Activated CD8-positive, alpha-beta T cell treated with anti-CD3 and anti-CD28 coated beads, Interleukin-2, amount 10 ng/mL, durations not matched to agents 7 days and 5 days (primary cell): ENCODE data around the gene SERINC4. TPM values are rescaled to one million over a fixed set of nuclear protein-coding genes. Genes with fewer than 3 reads are reported as not detected.
"Not testable (repeated sequence)": the region's sequence is repeated elsewhere in the genome, so short reads cannot be mapped to it uniquely, and the experiment has no call there.

Experiments used
- ATAC-seq: fragments of 150-1000 bp; cut with Tn5 transposase; one replicate; pipeline ENCODE4 v1.10.0; 2021; ENCODE audit warnings: moderate library complexity
- CTCF ChIA-PET: fragments of 350-600 bp; sonication (Branson Sonifier 250); formaldehyde crosslinking; loops from one replicate; lab custom pipeline; 2021; ENCODE audit warnings: antibody characterized with exemption; lab: Charles Lee
- POLR2A ChIA-PET: fragments of 350-600 bp; sonication (Branson Sonifier 250); formaldehyde crosslinking; loops from one replicate; lab custom pipeline; 2021; ENCODE audit warnings: antibody characterized with exemption; lab: Charles Lee
- DNase-seq: peaks from one replicate; pipeline ENCODE4 v3.0.0-alpha.2; 2020
- H3K27ac Mint-ChIP-seq: one replicate; pipeline ENCODE4 v1.8.0; 2021; ENCODE audit warnings: mild to moderate bottlenecking, mixed read lengths
- H3K27me3 Mint-ChIP-seq: one replicate; pipeline ENCODE4 v1.8.0; 2021; ENCODE audit warnings: low read depth, mixed read lengths
- H3K36me3 Mint-ChIP-seq: one replicate; pipeline ENCODE4 v1.8.0; 2021; ENCODE audit warnings: low read depth, mixed read lengths
- H3K4me1 Mint-ChIP-seq: one replicate; pipeline ENCODE4 v1.8.0; 2021; ENCODE audit warnings: low read depth, mixed read lengths
- H3K4me3 Mint-ChIP-seq: one replicate; pipeline ENCODE4 v1.8.0; 2021; ENCODE audit warnings: mild to moderate bottlenecking, mixed read lengths
- H3K9me3 Mint-ChIP-seq: one replicate; pipeline ENCODE4 v1.8.0; 2022; ENCODE audit warnings: mixed read lengths; ENCODE audit not compliant: insufficient read depth
- total RNA-seq, 2 experiments: library from RNA; stranded (reverse); gene quantifications; one replicate each; pipeline ENCODE4 v1.2.3, GENCODE V29; 2021

The SERINC4 gene
- total RNA-seq, 2 experiments from 2014 or later, result 0.21 to 0.39 TPM

GRCh38 chr15:43824302-43825246, 24.6 kb upstream of the SERINC4 start, which contains the start of gene MFAP1:
Gene MFAP1 (minus strand): TSS chr15:43824690. CDS start chr15:43824569, 121 bp downstream.
- peak within 1 kb of the TSS; percentile 96 for H3K27ac Mint-ChIP-seq
- no peaks in the 10 kb centered on the region for H3K9me3 Mint-ChIP-seq
- peaks cover 44% of the 10 kb centered on the region for H3K36me3 Mint-ChIP-seq
- H3K27me3 Mint-ChIP-seq, result no peaks in the 10 kb centered on the region
- ATAC-seq (peak; percentile 82), DNase-seq (peak; percentile 96)
- peaks cover 60% of the 10 kb centered on the region for H3K4me1 Mint-ChIP-seq
- H3K4me3 Mint-ChIP-seq, result peak within 1 kb of the TSS; percentile 89
- CTCF ChIA-PET, result interaction anchor here (0.8 to 2.3 kb wide), 6 partner anchors 8 to 79 kb away, joined by 3 to 11 read pairs (median 4); partner anchors contain the start of genes ELL3, HYPK, PDIA3 and SERINC4
- POLR2A ChIA-PET, result interaction anchor here (0.6 to 3.1 kb wide), 15 partner anchors 14 to 606 kb away, joined by 3 to 23 read pairs (median 4); partner anchors contain the start of genes CTDSPL2, ELL3, HYPK and SERINC4

DNA sequence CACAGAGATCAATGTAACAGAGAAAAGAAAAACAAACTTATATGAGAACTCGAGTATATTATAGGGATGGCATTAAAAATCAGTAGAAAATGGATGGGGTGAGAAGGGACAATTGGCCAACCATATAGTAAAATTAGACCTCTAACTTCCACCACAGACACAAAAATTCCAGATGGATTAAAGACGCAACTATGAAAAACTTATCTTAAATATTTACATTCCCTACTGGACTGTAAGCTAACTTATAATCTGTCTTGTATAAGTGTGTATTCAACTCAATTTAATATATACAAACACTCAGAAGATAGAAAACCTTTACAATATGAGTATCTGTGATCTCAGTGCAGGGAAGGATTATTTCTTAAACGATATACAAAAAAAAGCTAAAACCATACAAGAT, 21.5 kb upstream of the SERINC4 start:
- ATAC-seq (no peak), DNase-seq (no peak)
- CTCF ChIA-PET, result interaction anchor here (2.6 kb wide), 1 partner anchor 11 kb away, joined by 6 read pairs; no protein-coding TSS in a partner anchor
- Mint-ChIP-seq H3K36me3 (peaks cover 35% of the 10 kb centered on the region), H3K9me3 (no peaks in the 10 kb centered on the region), H3K27me3 (no peaks in the 10 kb centered on the region), H3K27ac (peak overlapping the region; percentile 45), H3K4me1 (peaks cover 54% of the 10 kb centered on the region), H3K4me3 (peak overlapping the region; percentile 46)
- POLR2A ChIA-PET, result interaction anchor here (0.7 to 2.0 kb wide), 3 partner anchors 10 to 21 kb away, joined by 4 to 8 read pairs (median 5); partner anchors contain the start of genes HYPK and SERINC4

DNA sequence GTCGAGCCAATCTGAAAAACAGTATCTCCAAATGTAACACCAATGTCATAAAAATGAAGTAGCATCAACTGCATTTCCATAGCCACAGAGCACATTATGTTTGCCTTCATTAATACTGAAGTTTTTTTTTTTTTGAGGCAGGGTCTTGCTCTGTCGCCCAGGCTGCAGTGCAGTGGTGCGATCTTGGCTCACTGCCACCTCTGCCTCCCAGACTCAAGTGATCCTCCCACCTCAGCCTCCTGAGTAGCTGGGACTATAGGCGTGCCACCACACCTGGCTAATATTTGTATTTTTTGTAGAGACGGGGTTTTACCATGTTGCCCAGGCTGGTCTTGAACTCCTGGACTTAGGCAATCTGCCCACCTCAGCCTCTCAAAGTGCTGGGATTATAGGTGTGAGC, 15.0 kb upstream of the SERINC4 start:
- ATAC-seq, CTCF ChIA-PET, DNase-seq, H3K4me3 Mint-ChIP-seq, H3K27me3 Mint-ChIP-seq, H3K27ac Mint-ChIP-seq, H3K9me3 Mint-ChIP-seq: not testable (repeated sequence)
- H3K36me3 Mint-ChIP-seq, result peaks cover 55% of the 10 kb centered on the region
- POLR2A ChIA-PET, result interaction anchor here (0.7 to 1.0 kb wide), 2 partner anchors 14 to 22 kb away, joined by 3 to 4 read pairs; partner anchors contain the start of gene HYPK
- H3K4me1 Mint-ChIP-seq, result peaks cover 13% of the 10 kb centered on the region

DNA sequence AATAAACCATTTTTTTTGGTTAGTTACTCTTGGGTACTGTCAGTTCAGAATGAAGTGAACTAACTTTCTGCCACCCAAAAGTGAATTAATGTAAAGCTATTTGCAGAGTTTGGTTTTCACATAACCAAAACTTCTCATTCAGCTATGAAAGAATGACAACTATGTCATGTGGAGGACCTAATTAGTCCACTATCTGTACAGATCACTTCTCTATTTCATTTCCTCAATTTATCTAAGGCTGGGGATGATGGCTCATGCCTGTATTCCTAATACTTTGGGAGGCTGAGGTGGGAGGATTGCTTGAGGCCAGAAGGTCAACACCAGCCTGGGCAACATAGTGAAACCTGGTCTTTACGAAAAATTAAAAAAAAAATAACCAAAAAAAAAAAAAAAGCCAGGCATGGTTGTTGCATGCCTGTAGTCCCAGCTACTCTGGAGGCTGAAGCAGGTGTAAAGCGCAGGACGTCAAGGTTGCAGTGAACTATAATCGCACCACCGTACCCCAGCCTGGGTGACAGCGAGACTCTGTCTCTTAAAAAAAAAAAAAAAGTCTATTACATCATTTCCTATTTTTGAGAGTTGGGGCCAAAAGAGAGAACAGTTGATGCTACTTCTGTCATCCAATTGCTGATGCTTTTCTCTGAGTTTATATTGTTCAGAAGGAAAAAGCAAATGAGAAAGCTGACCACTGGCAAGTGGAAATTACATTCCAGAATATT, 9.1 kb upstream of the SERINC4 start:
- ATAC-seq, result no peak
- POLR2A ChIA-PET, result interaction anchor here (0.8 to 1.0 kb wide), 4 partner anchors 9 to 32 kb away, joined by 3 to 6 read pairs (median 3); partner anchors contain the start of genes HYPK and SERINC4
- peaks cover 72% of the 10 kb centered on the region for H3K36me3 Mint-ChIP-seq
- CTCF ChIA-PET, result interaction anchor here (0.9 to 1.5 kb wide), 5 partner anchors 11 to 32 kb away, joined by 3 to 6 read pairs (median 3); partner anchors contain the start of gene ELL3
- H3K27ac Mint-ChIP-seq, result peak overlapping the region; percentile 39
- H3K9me3 Mint-ChIP-seq, result no peaks in the 10 kb centered on the region
- DNase-seq, result no peak
- no peaks in the 10 kb centered on the region for H3K27me3 Mint-ChIP-seq
- H3K4me3 Mint-ChIP-seq, result no peak overlapping the region
- peaks cover 9% of the 10 kb centered on the region for H3K4me1 Mint-ChIP-seq

- H3K27ac Mint-ChIP-seq, result no peak overlapping the region
- no peak overlapping the region for H3K4me3 Mint-ChIP-seq
- ChIA-PET CTCF (interaction anchor here (0.9 to 1.1 kb wide), 2 partner anchors 11 to 20 kb away, joined by 3 read pairs; no protein-coding TSS in a partner anchor), POLR2A (interaction anchor here (0.8 to 1.0 kb wide), 3 partner anchors 8 to 15 kb away, joined by 3 to 6 read pairs (median 3); partner anchors contain the start of genes HYPK and SERINC4)
- no peaks in the 10 kb centered on the region for H3K27me3 Mint-ChIP-seq
- H3K4me1 Mint-ChIP-seq, result peaks cover 9% of the 10 kb centered on the region
- no peak for ATAC-seq
- peaks cover 71% of the 10 kb centered on the region for H3K36me3 Mint-ChIP-seq
- H3K9me3 Mint-ChIP-seq, result no peaks in the 10 kb centered on the region
- DNase-seq, result no peak
Measured at GRCh38 chr15:43808435-43808950, 8.5 kb upstream of the SERINC4 start.

DNA sequence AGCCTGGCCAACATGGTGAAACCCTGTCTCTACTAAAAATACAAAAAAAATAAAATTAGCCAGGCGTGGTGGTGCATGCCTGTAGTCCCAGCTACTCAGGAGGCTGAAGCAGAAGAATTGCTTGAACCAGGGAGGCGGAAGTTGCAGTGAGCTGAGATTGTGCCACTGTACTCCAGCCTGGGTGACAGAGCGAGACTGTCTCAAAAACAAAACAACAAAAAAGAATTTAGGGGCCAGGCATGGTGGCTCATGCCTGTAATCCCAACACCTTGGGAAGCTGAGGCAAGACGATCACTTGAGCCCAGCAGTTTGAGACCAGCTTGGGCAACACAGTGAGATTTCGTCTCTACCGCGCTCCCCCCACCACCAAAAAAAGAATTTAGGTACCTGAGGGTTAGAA, 2.7 kb upstream of the SERINC4 start:
- H3K36me3 Mint-ChIP-seq, result peaks cover 72% of the 10 kb centered on the region
- POLR2A ChIA-PET, result interaction anchor here (1.4 to 3.4 kb wide), 3 partner anchors 11 to 26 kb away, joined by 3 to 21 read pairs (median 8); partner anchors contain the start of genes ELL3 and SERF2
- DNase-seq, H3K27me3 Mint-ChIP-seq, H3K4me3 Mint-ChIP-seq, H3K27ac Mint-ChIP-seq, CTCF ChIA-PET, H3K9me3 Mint-ChIP-seq, ATAC-seq: not testable (repeated sequence)
- peaks cover 32% of the 10 kb centered on the region for H3K4me1 Mint-ChIP-seq

DNA sequence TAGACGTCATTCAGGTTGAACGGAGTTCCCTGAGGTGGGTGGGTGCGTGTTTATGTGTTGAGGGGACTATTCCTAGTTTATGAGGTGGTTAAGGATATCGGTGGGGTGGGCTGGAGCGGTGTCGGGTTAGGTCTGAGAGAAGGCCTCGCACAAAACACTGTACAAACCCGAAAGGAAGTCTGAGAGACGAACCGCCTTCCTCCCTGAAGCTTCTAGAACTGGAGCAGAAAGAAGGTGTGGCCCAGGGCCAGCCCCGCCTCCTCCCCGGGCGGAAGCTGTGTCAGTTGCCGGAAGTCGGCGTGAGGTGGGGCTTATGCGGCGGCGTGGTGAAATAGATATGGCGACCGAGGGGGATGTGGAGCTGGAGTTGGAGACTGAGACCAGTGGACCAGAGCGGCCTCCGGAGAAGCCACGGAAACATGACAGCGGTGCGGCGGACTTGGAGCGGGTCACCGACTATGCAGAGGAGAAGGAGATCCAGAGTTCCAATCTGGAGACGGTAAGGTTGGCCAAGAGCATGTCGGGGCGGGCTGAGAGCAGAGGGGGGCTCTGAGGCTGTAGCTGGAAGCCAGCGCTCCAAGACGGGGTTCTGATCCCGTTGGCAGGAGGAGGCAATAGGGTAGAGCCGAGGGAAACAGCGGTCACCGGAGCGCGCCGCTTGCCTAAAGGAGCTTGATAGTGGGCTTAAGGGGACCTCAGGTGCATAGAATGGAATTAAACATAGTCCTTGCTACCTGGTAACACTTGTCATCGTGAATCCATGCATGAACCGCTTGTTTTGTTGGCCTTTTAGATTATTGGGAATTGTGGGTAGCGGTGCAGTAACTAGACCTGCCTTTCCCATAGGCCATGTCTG, 494 bp upstream of the SERINC4 start, which contains the start of gene HYPK:
Gene HYPK (plus strand): TSS at position 314 of the 856 bp plus-strand sequence. CDS start 24 bp downstream, at position 338.
- peaks cover 69% of the 10 kb centered on the region for H3K36me3 Mint-ChIP-seq

DNA sequence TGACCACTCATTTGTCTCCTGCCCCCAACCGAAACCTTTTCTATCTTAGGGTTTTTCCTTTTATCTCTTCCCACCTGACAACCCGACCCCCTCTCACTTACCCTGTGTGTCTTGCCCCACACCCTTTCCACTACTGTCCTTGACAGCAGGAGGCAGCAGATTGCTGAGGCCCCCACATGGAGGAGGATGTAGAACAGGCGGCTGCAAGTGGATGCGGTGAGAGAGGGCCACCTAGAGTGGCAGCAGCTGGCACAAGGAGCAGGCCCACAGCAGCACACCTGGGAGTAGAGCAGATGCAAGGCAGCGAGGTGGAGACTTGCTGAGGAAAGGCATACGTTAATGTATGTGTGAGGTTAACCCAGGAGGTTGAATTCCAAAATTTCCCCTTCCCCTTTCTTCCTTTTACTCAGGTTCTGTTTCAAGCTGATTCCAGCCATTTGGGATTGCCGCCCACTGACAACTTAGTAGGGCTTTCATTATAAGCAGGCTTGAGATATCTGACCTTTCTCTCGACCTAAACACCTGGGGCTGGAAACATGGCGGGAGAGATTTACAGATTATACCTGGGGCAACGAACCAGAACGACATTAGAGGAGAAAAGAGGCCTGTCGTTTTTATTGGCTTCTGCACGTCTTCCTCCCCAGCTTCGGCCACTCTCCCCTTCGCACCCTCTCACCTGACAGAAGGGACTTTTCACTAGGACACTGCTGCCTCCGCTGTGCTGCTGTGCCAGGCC, 643 bp downstream of the SERINC4 start:
- peak overlapping the region; percentile 17 for H3K4me3 Mint-ChIP-seq
- H3K27ac Mint-ChIP-seq, result peak overlapping the region; percentile 98
- H3K9me3 Mint-ChIP-seq, result no peaks in the 10 kb centered on the region
- H3K36me3 Mint-ChIP-seq, result peaks cover 70% of the 10 kb centered on the region
- ChIA-PET POLR2A (interaction anchor here (1.2 to 3.2 kb wide), 4 partner anchors 9 to 53 kb away, joined by 4 to 23 read pairs (median 10); partner anchors contain the start of genes ELL3, MFAP1 and PDIA3), CTCF (interaction anchor here (0.8 to 1.8 kb wide), 2 partner anchors 26 to 28 kb away, joined by 3 to 8 read pairs; partner anchors contain the start of gene MFAP1)
- peaks cover 54% of the 10 kb centered on the region for H3K4me1 Mint-ChIP-seq
- no peak for DNase-seq
- no peaks in the 10 kb centered on the region for H3K27me3 Mint-ChIP-seq
- no peak for ATAC-seq

More for the DNA sequence above, 494 bp upstream of the SERINC4 start, which contains the start of gene HYPK:
- CTCF ChIA-PET, result interaction anchor here (0.8 to 1.8 kb wide), 5 partner anchors 9 to 29 kb away, joined by 3 to 8 read pairs (median 4); partner anchors contain the start of genes ELL3, MFAP1 and SERF2
- ATAC-seq (peak; percentile 97), DNase-seq (peak; percentile 95)
- no peaks in the 10 kb centered on the region for H3K9me3 Mint-ChIP-seq
- POLR2A ChIA-PET, result interaction anchor here (0.5 to 3.4 kb wide), 17 partner anchors 8 to 619 kb away, joined by 3 to 23 read pairs (median 3); partner anchors contain the start of genes ELL3, MFAP1, PDIA3 and SERF2
- peak within 1 kb of the TSS; percentile 98 for H3K27ac Mint-ChIP-seq
- H3K4me3 Mint-ChIP-seq, result peak within 1 kb of the TSS; percentile 98
- no peaks in the 10 kb centered on the region for H3K27me3 Mint-ChIP-seq
- peaks cover 43% of the 10 kb centered on the region for H3K4me1 Mint-ChIP-seq

DNA sequence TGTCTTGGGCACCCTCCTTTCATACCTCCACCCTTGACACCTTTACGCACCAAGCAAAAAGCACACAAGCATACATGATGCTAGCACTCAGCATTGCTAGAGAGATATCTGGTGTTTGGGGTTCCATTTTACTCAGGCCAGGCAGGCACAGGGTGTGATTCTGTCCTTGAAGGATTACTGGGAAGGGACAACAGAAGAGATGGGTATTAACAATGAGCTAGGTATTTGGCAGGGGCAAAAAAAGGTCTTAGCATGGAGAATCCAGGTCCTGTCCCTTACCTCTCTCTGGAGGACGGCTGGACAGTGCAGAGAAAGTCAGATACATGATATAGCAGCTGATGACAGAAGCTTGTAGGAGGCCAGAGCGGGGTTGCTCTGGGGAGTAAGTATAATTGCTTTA, 3.5 kb downstream of the SERINC4 start:
- peak overlapping the region; percentile 26 for H3K27ac Mint-ChIP-seq
- DNase-seq, result no peak
- CTCF ChIA-PET, result interaction anchor here (0.6 to 3.6 kb wide), 3 partner anchors 20 to 1395 kb away, joined by 3 to 17 read pairs (median 5); partner anchors contain the start of gene ELL3
- H3K27me3 Mint-ChIP-seq, result no peaks in the 10 kb centered on the region
- peaks cover 66% of the 10 kb centered on the region for H3K4me1 Mint-ChIP-seq
- H3K9me3 Mint-ChIP-seq, result no peaks in the 10 kb centered on the region
- ATAC-seq, result no peak
- H3K4me3 Mint-ChIP-seq, result no peak overlapping the region
- H3K36me3 Mint-ChIP-seq, result peaks cover 84% of the 10 kb centered on the region
- POLR2A ChIA-PET, result interaction anchor here (1.0 to 2.0 kb wide), 3 partner anchors 12 to 28 kb away, joined by 3 to 9 read pairs (median 4); partner anchors contain the start of gene MFAP1
